Cardiac fibroblast (primary cell): Measurements from ENCODE around the gene CENPI.

Experiments used
- DNase-seq, 2 donors: peaks; one replicate each; pipeline versions ENCODE4 v3.0.0 to v3.0.0-alpha.2; 2010; ENCODE audit warnings: low read depth in 2 of 2
- H3K4me3 ChIP-seq, 2 donors: replicated peaks in 1 of 2; 1 replicate in 1 of 2; 2 replicates in 1 of 2; pipeline ENCODE4 v1.5.1; 2011; ENCODE audit warnings: low read depth in 2 of 2, low read length in 2 of 2, mild to moderate bottlenecking in 2 of 2, moderate library complexity in 1 of 2
- CTCF ChIP-seq: IDR thresholded peaks from one replicate; pipeline ENCODE4 v1.5.1; 2011; ENCODE audit warnings: low read depth, mild to moderate bottlenecking, low read length, inconsistent platforms

The CENPI gene

GRCh38 chrX:101108284-101108683 lies 10.3 kb downstream of the CENPI start:
- DNase-seq: peak; percentile 32 to 73
- no peak overlapping the region for H3K4me3 ChIP-seq
- no peak for TF ChIP-seq CTCF

GRCh38 chrX:101117701-101118100 lies 19.7 kb downstream of the CENPI start:
- H3K4me3 ChIP-seq: no peak overlapping the region
- TF ChIP-seq CTCF: no peak
- peak; percentile 14 to 29 for DNase-seq

GRCh38 chrX:101136235-101136634 lies 38.2 kb downstream of the CENPI start:
- DNase-seq: peak in 1 of 2 donors; percentile 0
- no peak overlapping the region for H3K4me3 ChIP-seq
- no peak for TF ChIP-seq CTCF
